H1 (cell line): ENCODE results near the gene PAQR8. TPM values are rescaled to one million over a fixed set of nuclear protein-coding genes. Genes with fewer than 3 reads are reported as not detected.

Source experiments
- CTCF ChIA-PET: fragments of 300-600 bp; sonication (Branson Sonifier 250); formaldehyde crosslinking; loops from one replicate; lab custom pipeline; 2021; ENCODE audit not compliant: partially characterized antibody; lab: Charles Lee
- POLR2A ChIA-PET: fragments of 300-600 bp; sonication (Branson Sonifier 250); formaldehyde crosslinking; loops from one replicate; lab custom pipeline; 2021; ENCODE audit warnings: inconsistent platforms; ENCODE audit not compliant: partially characterized antibody; lab: Charles Lee
- DNase-seq, 2 experiments: peaks; one replicate each; pipeline versions ENCODE4 v3.0.0 to v3.0.0-alpha.2; 2010 to 2022; ENCODE audit warnings: low spot score in 2 of 2, low read depth in 1 of 2, mixed read lengths in 1 of 2
- FAIRE-seq: peaks from 2 replicates; lab custom pipeline; 2011; peaks lifted over from hg19 to GRCh38; lab: Jason Lieb, UNC
- H2AFZ ChIP-seq: 2 replicates; pipeline ENCODE4 v1.8.1; 2012; ENCODE audit warnings: low read length, inconsistent platforms
- H2AK5ac ChIP-seq: 2 replicates; pipeline ENCODE4 v1.6.1; 2013; ENCODE audit warnings: low read depth, low read length
- H2BK120ac ChIP-seq: replicated peaks from 2 replicates; pipeline ENCODE3; 2013; ENCODE audit warnings: low read depth, low read length, inconsistent platforms
- H2BK12ac ChIP-seq: 2 replicates; pipeline ENCODE4 v1.6.1; 2013; ENCODE audit warnings: low read depth, low read length
- H2BK15ac ChIP-seq: 2 replicates; pipeline ENCODE4 v1.6.1; 2013; ENCODE audit warnings: low read length
- H2BK20ac ChIP-seq: 2 replicates; pipeline ENCODE4 v1.6.1; 2013; ENCODE audit warnings: low read length
- H2BK5ac ChIP-seq: 2 replicates; pipeline ENCODE4 v1.6.1; 2013; ENCODE audit warnings: low read depth, low read length
- H3K14ac ChIP-seq: 2 replicates; pipeline ENCODE4 v1.6.1; 2013; ENCODE audit warnings: inconsistent platforms; ENCODE audit not compliant: insufficient read length
- H3K18ac ChIP-seq: 2 replicates; pipeline ENCODE4 v1.6.1; 2013; ENCODE audit warnings: low read length; ENCODE audit errors: extremely low read depth
- H3K23ac ChIP-seq: 2 replicates; pipeline ENCODE4 v1.6.1; 2013; ENCODE audit warnings: inconsistent platforms; ENCODE audit not compliant: insufficient read length
- H3K23me2 ChIP-seq: 2 replicates; pipeline ENCODE4 v1.6.1; 2013; ENCODE audit warnings: low read depth, low read length
- H3K27ac ChIP-seq: 2 replicates; pipeline ENCODE4 v1.6.1; 2011; ENCODE audit warnings: low read depth, low read length, inconsistent platforms
- H3K27me3 ChIP-seq, 4 experiments: replicated peaks in 1 of 4; 1 replicate in 1 of 4; 2 replicates in 3 of 4; pipeline versions ENCODE4 v1.6.1 to v1.8.1; 2011 to 2013; ENCODE audit warnings: low read length in 3 of 4, mild to moderate bottlenecking in 3 of 4, inconsistent platforms in 2 of 4, mixed read lengths in 2 of 4, moderate library complexity in 1 of 4; ENCODE audit not compliant: control insufficient read depth in 3 of 4, insufficient read depth in 3 of 4; ENCODE audit errors: extremely low read depth in 1 of 4
- H3K36me3 ChIP-seq, 4 experiments: 2 replicates each; pipeline versions ENCODE4 v1.6.1 to v1.8.1; 2011 to 2013; ENCODE audit warnings: mild to moderate bottlenecking in 4 of 4, low read length in 3 of 4, moderate library complexity in 2 of 4, control low read depth in 1 of 4, inconsistent platforms in 1 of 4; ENCODE audit not compliant: insufficient read depth in 4 of 4, control insufficient read depth in 2 of 4
- H3K4ac ChIP-seq: replicated peaks from 2 replicates; pipeline ENCODE3; 2013; ENCODE audit warnings: low read length, low read depth, mixed read lengths, inconsistent platforms; ENCODE audit not compliant: insufficient read length
- H3K4me1 ChIP-seq, 4 experiments: replicated peaks in 1 of 4; 1 replicate in 1 of 4; 2 replicates in 3 of 4; pipeline versions ENCODE4 v1.6.1 to v1.8.1; 2011 to 2013; ENCODE audit warnings: low read length in 3 of 4, inconsistent platforms in 2 of 4, mixed read lengths in 1 of 4; ENCODE audit not compliant: insufficient read depth in 4 of 4, control insufficient read depth in 3 of 4
- H3K4me2 ChIP-seq, 2 experiments: 2 replicates each; pipeline versions ENCODE4 v1.6.1 to v1.8.1; 2011 to 2013; ENCODE audit warnings: low read depth in 2 of 2, low read length in 2 of 2, control low read depth in 1 of 2, inconsistent platforms in 1 of 2, mild to moderate bottlenecking in 1 of 2; ENCODE audit not compliant: insufficient read depth in 1 of 2
- H3K4me3 ChIP-seq, 4 experiments: fragments of 200-600, 300-600 bp in 1 of 4; sonication (generic), shearing (Covaris generic), sonication (Bioruptor Twin) in 1 of 4; 2 replicates each; pipeline versions ENCODE4 v1.5.1 to v1.8.1; 2011 to 2016; ENCODE audit warnings: low read length in 4 of 4, low read depth in 3 of 4, control low read depth in 2 of 4, inconsistent platforms in 2 of 4, mild to moderate bottlenecking in 2 of 4, mixed read lengths in 1 of 4, moderate library complexity in 1 of 4; ENCODE audit not compliant: insufficient read depth in 2 of 4; ENCODE audit errors: extremely low read depth in 1 of 4
- H3K56ac ChIP-seq: replicated peaks from 2 replicates; pipeline ENCODE3; 2013; ENCODE audit warnings: low read depth, mild to moderate bottlenecking, mixed read lengths, low read length, inconsistent platforms; ENCODE audit not compliant: insufficient read length
- H3K79me1 ChIP-seq: 2 replicates; pipeline ENCODE4 v1.6.1; 2013; ENCODE audit warnings: low read depth, low read length, control low read depth
- H3K79me2 ChIP-seq, 2 experiments: 2 replicates each; pipeline versions ENCODE4 v1.6.1 to v1.8.1; 2012 to 2013; ENCODE audit warnings: low read length in 2 of 2, mild to moderate bottlenecking in 2 of 2, inconsistent platforms in 1 of 2; ENCODE audit not compliant: insufficient read depth in 2 of 2, control insufficient read depth in 1 of 2
- H3K9ac ChIP-seq, 4 experiments: replicated peaks in 1 of 4; 1 replicate in 1 of 4; 2 replicates in 3 of 4; pipeline versions ENCODE4 v1.6.1 to v1.8.1; 2011 to 2013; ENCODE audit warnings: low read depth in 3 of 4, low read length in 3 of 4, control low read depth in 2 of 4, mild to moderate bottlenecking in 2 of 4, moderate library complexity in 2 of 4, inconsistent platforms in 1 of 4; ENCODE audit errors: extremely low read depth in 1 of 4
- H3K9me3 ChIP-seq, 2 experiments: 2 replicates each; pipeline versions ENCODE4 v1.6.1 to v1.8.1; 2012 to 2013; ENCODE audit warnings: mild to moderate bottlenecking in 2 of 2, moderate library complexity in 2 of 2, control low read depth in 1 of 2, inconsistent platforms in 1 of 2, low read depth in 1 of 2, low read length in 1 of 2, mixed read lengths in 1 of 2; ENCODE audit not compliant: insufficient read depth in 2 of 2
- H4K20me1 ChIP-seq, 2 experiments: replicated peaks in 1 of 2; 2 replicates each; pipeline versions ENCODE3 to v1.8.1; 2011 to 2013; ENCODE audit warnings: inconsistent platforms in 2 of 2, low read length in 2 of 2, mild to moderate bottlenecking in 1 of 2; ENCODE audit not compliant: insufficient read depth in 2 of 2, control insufficient read depth in 1 of 2
- H4K5ac ChIP-seq: 2 replicates; pipeline ENCODE4 v1.6.1; 2013; ENCODE audit warnings: low read length, low read depth, mixed read lengths, inconsistent platforms; ENCODE audit not compliant: insufficient read length
- H4K8ac ChIP-seq: 2 replicates; pipeline ENCODE4 v1.8.0; 2013; ENCODE audit warnings: mild to moderate bottlenecking, moderate library complexity, low read length, inconsistent platforms; ENCODE audit not compliant: insufficient read depth; ENCODE audit errors: extremely low read depth
- H4K91ac ChIP-seq: replicated peaks from 2 replicates; pipeline ENCODE3; 2013; ENCODE audit warnings: low read length, mixed read lengths, inconsistent platforms; ENCODE audit not compliant: insufficient read length
- ATF2 ChIP-seq: IDR thresholded peaks from 2 replicates; pipeline ENCODE4 v1.6.1; 2012; ENCODE audit warnings: low read length, inconsistent platforms
- CHD1 ChIP-seq: IDR thresholded peaks from 2 replicates; pipeline ENCODE4 v1.6.1; 2012; ENCODE audit warnings: low read depth, low read length, improper control_type of control experiment
- CTCF ChIP-seq, 3 experiments: IDR thresholded peaks; 1 replicate in 2 of 3; 2 replicates in 1 of 3; pipeline versions ENCODE4 v1.5.1 to v1.6.1; 2011; ENCODE audit warnings: low read length in 3 of 3, mild to moderate bottlenecking in 3 of 3, inconsistent platforms in 2 of 3, low read depth in 1 of 3, moderate library complexity in 1 of 3; ENCODE audit not compliant: insufficient read depth in 1 of 3; ENCODE audit errors: control extremely low read depth in 1 of 3
- EP300 ChIP-seq, 2 experiments: IDR thresholded peaks; 1 replicate in 1 of 2; 2 replicates in 1 of 2; pipeline ENCODE4 v1.6.1; 2011 to 2012; ENCODE audit warnings: low read depth in 2 of 2, low read length in 2 of 2, mild to moderate bottlenecking in 2 of 2, borderline replicate concordance in 1 of 2, inconsistent platforms in 1 of 2, moderate library complexity in 1 of 2
- FOSL1 ChIP-seq: IDR thresholded peaks from 2 replicates; pipeline ENCODE4 v1.6.1; 2011; ENCODE audit warnings: mild to moderate bottlenecking, low read depth, low read length, moderate library complexity; ENCODE audit not compliant: insufficient read depth
- RBBP5 ChIP-seq: IDR thresholded peaks from 2 replicates; pipeline ENCODE4 v1.7.1; 2012; ENCODE audit warnings: low read depth, mild to moderate bottlenecking, inconsistent platforms, low read length, moderate library complexity, borderline replicate concordance
- polyA plus RNA-seq, 7 experiments: library from polyadenylated mRNA; depleted of rRNA in 3 of 7; stranded (reverse) in 5 of 7; unstranded in 2 of 7; fragments of >200 nt in 5 of 7; fragments of 200-250 nt in 2 of 7; gene quantifications; 1 replicate in 5 of 7; 2 replicates in 1 of 7; 4 replicates in 1 of 7; pipeline versions ENCODE4 v1.2.1 to v1.2.3, GENCODE V29; 2011 to 2013; ENCODE audit warnings: missing spikeins in 2 of 7, mixed read lengths in 2 of 7
- total RNA-seq: library from RNA; stranded (reverse); fragmentation: NEBNext Ultra II Directional; extraction: Animal tissue kit (Norgen Biotek cat#: 25700); gene quantifications from 2 replicates; pipeline ENCODE4 v1.2.1, GENCODE V29; 2021

The PAQR8 gene
- total and polyA plus RNA-seq, 2 of the 8 experiments (the other 6 are each of a cell fraction or from before 2014, with no cell fraction given), result 7.6 to 9.6 TPM

GRCh38 chr6:52426667-52427066 lies 64.7 kb downstream of the PAQR8 start:
- no peaks in the 10 kb centered on the region for H3K4me1 ChIP-seq
- no peak overlapping the region for H3K23ac ChIP-seq
- DNase-seq, result no peak
- no peaks in the 10 kb centered on the region for H3K23me2 ChIP-seq
- no peak overlapping the region for H3K4ac ChIP-seq
- no peak overlapping the region for H2BK20ac ChIP-seq
- H4K91ac ChIP-seq, result no peak overlapping the region
- CTCF ChIA-PET, result no interaction called here
- H3K4me3 ChIP-seq, result no peak overlapping the region
- H3K56ac ChIP-seq, result no peak overlapping the region
- H3K27ac ChIP-seq, result no peak overlapping the region
- TF ChIP-seq ATF2 (no peak), EP300 (IDR thresholded peaks at IDR 0.05; ENCODE audit: borderline replicate concordance in 1 of 2, low read depth in 2 of 2, low read length in 2 of 2) (no peak), CHD1 (no peak), FOSL1 (no peak), CTCF (IDR thresholded peaks at IDR 0.05; ENCODE audit: control extremely low read depth in 1 of 3, insufficient read depth in 1 of 3, low read depth in 1 of 3, low read length in 3 of 3) (no peak), RBBP5 (no peak)
- TF ChIP-seq, all 59 proteins: peak for 0
- no peak overlapping the region for H2AK5ac ChIP-seq
- no peak overlapping the region for H2BK5ac ChIP-seq
- no peak overlapping the region for H3K14ac ChIP-seq
- H4K20me1 ChIP-seq, result no peaks in the 10 kb centered on the region
- no peaks in the 10 kb centered on the region for H3K36me3 ChIP-seq
- H3K9ac ChIP-seq, result no peak overlapping the region
- H2AFZ ChIP-seq, result no peak overlapping the region
- H3K27me3 ChIP-seq, result no peaks in the 10 kb centered on the region
- H3K4me2 ChIP-seq, result no peak overlapping the region
- no peak overlapping the region for H3K18ac ChIP-seq
- H4K5ac ChIP-seq, result no peak overlapping the region
- H4K8ac ChIP-seq, result no peak overlapping the region
- no peaks in the 10 kb centered on the region for H3K79me2 ChIP-seq
- no peak overlapping the region for H2BK15ac ChIP-seq
- FAIRE-seq, result no peak
- H3K9me3 ChIP-seq, result no peaks in the 10 kb centered on the region
- no peak overlapping the region for H2BK120ac ChIP-seq
- no peaks in the 10 kb centered on the region for H3K79me1 ChIP-seq
- no peak overlapping the region for H2BK12ac ChIP-seq
- POLR2A ChIA-PET, result no interaction called here
